HG03095 (cell line): Measurements from ENCODE around the gene SEZ6L.
"Not testable (repeated sequence)": the region's sequence is repeated elsewhere in the genome, so short reads cannot be mapped to it uniquely, and the experiment has no call there.

Source experiments
- ATAC-seq: cut with Tn5 transposase; IDR thresholded peaks from one replicate; pipeline ENCODE4 v1.9.1; 2021; ENCODE audit warnings: moderate library complexity; ENCODE audit not compliant: unreplicated experiment

SEZ6L gene

GRCh38 chr22:26377170-26377830 is 208.0 kb downstream of the SEZ6L start:
- ATAC-seq, result no peak

- no peak for ATAC-seq
Observed at GRCh38 chr22:26380072-26380830, 211.0 kb downstream of the SEZ6L start.

GRCh38 chr22:26382782-26383181 is 213.5 kb downstream of the SEZ6L start:
- no peak for ATAC-seq

- ATAC-seq, result no peak
Observed at GRCh38 chr22:26383968-26384556, 214.8 kb downstream of the SEZ6L start.

GRCh38 chr22:26385164-26385563 is 215.9 kb downstream of the SEZ6L start:
- no peak for ATAC-seq

- no peak for ATAC-seq
Observed at GRCh38 chr22:26389125-26389524, 219.9 kb downstream of the SEZ6L start.

GRCh38 chr22:26391091-26391490 is 221.8 kb downstream of the SEZ6L start:
- ATAC-seq, result no peak

- ATAC-seq, result no peak
Observed at GRCh38 chr22:26391623-26392022, 222.4 kb downstream of the SEZ6L start.

- no peak for ATAC-seq
Observed at GRCh38 chr22:26393929-26394328, 224.7 kb downstream of the SEZ6L start.

- no peak for ATAC-seq
Observed at GRCh38 chr22:26394777-26395176, 225.5 kb downstream of the SEZ6L start.

GRCh38 chr22:26395926-26396325 is 226.7 kb downstream of the SEZ6L start:
- ATAC-seq, result no peak

GRCh38 chr22:26398741-26399153 is 229.5 kb downstream of the SEZ6L start:
- no peak for ATAC-seq

- no peak for ATAC-seq
Observed at GRCh38 chr22:26399289-26399688, 230.0 kb downstream of the SEZ6L start.

- no peak for ATAC-seq
Observed at GRCh38 chr22:26401726-26402125, 232.5 kb downstream of the SEZ6L start.

- no peak for ATAC-seq
Observed at GRCh38 chr22:26404851-26405421, 235.7 kb downstream of the SEZ6L start.

- no peak for ATAC-seq
Observed at GRCh38 chr22:26406118-26406517, 236.9 kb downstream of the SEZ6L start.

- ATAC-seq, result not testable (repeated sequence)
Observed at GRCh38 chr22:26408562-26409220, 239.4 kb downstream of the SEZ6L start.

- no peak for ATAC-seq
Observed at GRCh38 chr22:26409719-26410335, 240.6 kb downstream of the SEZ6L start.

- no peak for ATAC-seq
Observed at GRCh38 chr22:26410386-26410785, 241.1 kb downstream of the SEZ6L start.

GRCh38 chr22:26414347-26414746 is 245.1 kb downstream of the SEZ6L start:
- ATAC-seq, result no peak

- ATAC-seq, result no peak
Observed at GRCh38 chr22:26416256-26416655, 247.0 kb downstream of the SEZ6L start.
